Neuron (in vitro differentiated cells): Measurements from ENCODE around the gene SRPRB.

Experiments used
- H2AFZ ChIP-seq: one replicate; pipeline ENCODE4 v1.6.1; 2013; ENCODE audit warnings: low read depth, mild to moderate bottlenecking, inconsistent platforms, low read length, moderate library complexity
- H3K27me3 ChIP-seq: one replicate; pipeline ENCODE4 v1.6.1; 2013; ENCODE audit warnings: low read length; ENCODE audit not compliant: insufficient read depth
- H3K36me3 ChIP-seq: one replicate; pipeline ENCODE4 v1.6.1; 2013; ENCODE audit warnings: low read length; ENCODE audit not compliant: insufficient read depth
- H3K4me1 ChIP-seq: one replicate; pipeline ENCODE4 v1.6.1; 2013; ENCODE audit warnings: low read length; ENCODE audit not compliant: insufficient read depth
- H3K4me3 ChIP-seq: 2 replicates; pipeline ENCODE4 v1.5.1; 2013; ENCODE audit warnings: mild to moderate bottlenecking, low read length, moderate library complexity
- H3K9me3 ChIP-seq: one replicate; pipeline ENCODE4 v1.6.1; 2013; ENCODE audit warnings: low read length

Gene SRPRB

DNA sequence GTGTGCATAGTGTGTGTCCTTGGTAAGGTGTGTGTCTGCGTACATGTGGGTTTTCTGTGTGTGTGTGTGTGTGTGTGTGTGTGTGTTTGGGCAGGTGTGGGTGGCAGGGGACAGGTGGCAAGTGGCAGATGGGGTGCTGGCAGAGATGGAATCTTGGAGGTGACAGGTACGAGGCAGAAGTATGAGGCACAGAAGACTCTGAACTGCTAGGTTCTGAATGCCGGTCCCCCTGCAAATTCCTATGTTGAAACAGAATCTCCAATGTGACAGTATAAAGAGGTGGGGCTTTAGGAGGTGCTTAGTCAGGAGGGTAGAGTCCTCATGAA is 29.8 kb downstream of the SRPRB start:
- Histone ChIP-seq H2AFZ (no peak overlapping the region), H3K36me3 (no peaks in the 10 kb centered on the region), H3K9me3 (no peaks in the 10 kb centered on the region), H3K4me1 (no peaks in the 10 kb centered on the region), H3K4me3 (no peak overlapping the region), H3K27me3 (no peaks in the 10 kb centered on the region)

DNA sequence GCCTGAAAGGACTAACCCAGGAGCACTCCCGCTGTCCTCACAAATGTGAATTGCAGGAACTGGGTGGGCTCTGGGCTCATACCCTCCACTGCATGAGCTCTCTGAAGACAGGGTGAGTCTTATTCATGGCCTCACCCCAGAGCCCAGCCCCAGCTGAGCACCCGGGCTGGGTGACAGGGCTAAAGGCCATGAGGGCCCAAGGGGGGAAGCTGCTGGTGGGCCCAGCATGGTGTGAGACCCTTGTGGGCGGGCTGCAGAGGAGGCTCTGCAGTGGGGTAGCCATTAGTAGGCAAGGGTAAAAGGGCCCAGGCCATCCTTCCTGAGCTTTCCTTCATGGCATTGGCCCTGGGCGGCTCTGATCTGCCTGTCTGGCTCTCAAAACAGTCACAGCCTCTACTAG is 30.3 kb downstream of the SRPRB start:
- no peaks in the 10 kb centered on the region for H3K9me3 ChIP-seq
- no peaks in the 10 kb centered on the region for H3K27me3 ChIP-seq
- no peak overlapping the region for H3K4me3 ChIP-seq

DNA sequence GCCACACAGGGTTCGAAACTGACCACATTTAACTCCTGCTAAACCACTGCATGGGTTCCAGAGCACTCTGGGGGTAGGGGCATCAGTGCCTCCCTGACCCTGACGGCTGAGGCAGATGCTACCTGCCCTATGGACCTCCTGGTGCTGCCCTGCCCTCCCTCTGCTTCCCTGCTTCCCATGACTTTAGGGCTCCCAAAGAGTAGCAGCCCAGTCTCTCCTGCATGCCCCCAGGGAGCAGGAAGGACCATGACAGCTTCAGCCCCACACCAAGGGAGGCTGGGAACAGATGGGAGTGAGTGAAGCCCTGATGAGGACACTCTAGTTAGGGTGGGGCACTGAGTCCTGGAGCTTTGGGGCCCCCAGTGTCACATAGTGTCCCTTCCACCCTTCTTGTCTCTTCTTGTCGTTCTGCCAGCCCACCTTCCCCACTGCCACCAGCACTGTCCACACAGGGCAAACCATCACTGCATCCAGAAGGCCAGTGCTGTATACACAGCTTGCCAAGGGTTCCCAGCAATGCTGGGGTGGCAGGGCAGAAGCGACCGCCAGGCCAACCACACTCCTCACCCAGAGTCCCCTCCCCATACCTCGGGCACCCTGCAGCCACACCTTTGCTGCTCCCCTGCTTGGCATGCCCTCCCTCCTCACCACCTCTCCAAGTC is 31.0 kb downstream of the SRPRB start:
- Histone ChIP-seq H3K9me3 (no peaks in the 10 kb centered on the region), H3K36me3 (no peaks in the 10 kb centered on the region), H3K4me3 (no peak overlapping the region), H3K4me1 (no peaks in the 10 kb centered on the region), H2AFZ (no peak overlapping the region), H3K27me3 (no peaks in the 10 kb centered on the region)

More for the DNA sequence above, 30.3 kb downstream of the SRPRB start:
- no peaks in the 10 kb centered on the region for H3K36me3 ChIP-seq
- no peaks in the 10 kb centered on the region for H3K4me1 ChIP-seq
- H2AFZ ChIP-seq = no peak overlapping the region

DNA sequence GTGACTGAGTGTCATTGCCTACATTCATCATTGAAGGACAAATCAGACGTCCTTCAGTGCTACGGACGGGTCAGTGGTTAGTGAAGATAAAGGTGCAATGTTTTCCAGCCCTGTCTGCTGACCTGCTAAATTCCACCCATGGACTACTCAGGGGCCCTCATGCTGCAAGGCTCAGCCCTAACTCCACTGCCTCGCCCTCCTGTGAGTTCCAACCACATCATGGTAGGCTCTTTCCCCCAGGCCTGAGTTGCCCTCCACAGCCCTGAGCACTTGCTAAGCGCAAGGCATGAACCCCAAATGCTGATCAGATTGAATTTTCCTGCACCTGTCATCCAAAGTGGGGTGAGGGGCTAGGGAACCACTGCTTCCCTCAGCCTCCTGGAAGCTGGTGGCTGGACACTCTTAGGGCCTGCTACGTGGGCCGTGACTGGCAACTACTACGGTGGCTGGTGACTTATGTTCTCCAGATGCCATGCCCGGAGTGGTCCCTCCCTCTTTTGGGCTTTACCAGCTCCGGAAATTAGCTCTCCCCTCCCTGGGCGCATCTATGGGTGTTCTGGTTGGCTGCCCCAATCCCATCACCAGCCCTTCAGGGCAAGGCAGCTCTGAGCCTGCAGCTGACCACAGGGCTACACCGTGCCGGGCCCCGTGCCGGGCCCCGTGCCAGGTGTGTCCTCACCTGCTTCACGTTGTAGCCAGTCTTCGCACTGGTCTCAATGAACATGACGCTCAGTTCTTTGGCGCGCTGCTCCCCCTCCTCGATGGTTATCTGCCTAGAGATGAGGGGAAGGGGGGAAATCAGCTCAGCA is 32.1 kb downstream of the SRPRB start:
- Histone ChIP-seq H3K27me3 (no peaks in the 10 kb centered on the region), H3K9me3 (no peaks in the 10 kb centered on the region), H2AFZ (no peak overlapping the region), H3K4me1 (no peaks in the 10 kb centered on the region), H3K4me3 (no peak overlapping the region), H3K36me3 (no peaks in the 10 kb centered on the region)

DNA sequence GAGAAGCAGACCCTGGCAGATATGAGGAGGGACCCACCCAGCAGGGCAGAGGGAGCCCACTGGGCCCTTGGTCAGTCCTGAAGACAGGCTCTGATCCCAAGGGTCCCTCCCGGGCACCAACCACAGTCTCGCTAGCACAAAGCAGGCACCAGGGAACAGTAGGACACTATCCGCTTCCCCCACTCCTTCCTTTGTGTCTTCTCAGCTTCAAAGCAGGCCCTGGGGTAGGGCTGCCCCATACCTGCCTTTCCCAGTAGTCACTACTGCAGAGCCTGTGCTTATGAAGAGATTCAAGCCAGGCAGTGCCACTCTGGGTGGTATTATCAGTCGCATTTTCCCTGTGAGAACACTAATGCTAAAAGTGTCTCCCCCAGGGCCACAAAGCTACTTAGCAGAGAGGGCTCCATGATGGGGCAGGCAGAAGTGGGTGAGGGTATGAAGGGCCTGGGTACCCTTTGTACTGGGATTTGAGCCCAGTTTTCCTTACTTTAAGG is 32.7 kb downstream of the SRPRB start:
- H2AFZ ChIP-seq = no peak overlapping the region

DNA sequence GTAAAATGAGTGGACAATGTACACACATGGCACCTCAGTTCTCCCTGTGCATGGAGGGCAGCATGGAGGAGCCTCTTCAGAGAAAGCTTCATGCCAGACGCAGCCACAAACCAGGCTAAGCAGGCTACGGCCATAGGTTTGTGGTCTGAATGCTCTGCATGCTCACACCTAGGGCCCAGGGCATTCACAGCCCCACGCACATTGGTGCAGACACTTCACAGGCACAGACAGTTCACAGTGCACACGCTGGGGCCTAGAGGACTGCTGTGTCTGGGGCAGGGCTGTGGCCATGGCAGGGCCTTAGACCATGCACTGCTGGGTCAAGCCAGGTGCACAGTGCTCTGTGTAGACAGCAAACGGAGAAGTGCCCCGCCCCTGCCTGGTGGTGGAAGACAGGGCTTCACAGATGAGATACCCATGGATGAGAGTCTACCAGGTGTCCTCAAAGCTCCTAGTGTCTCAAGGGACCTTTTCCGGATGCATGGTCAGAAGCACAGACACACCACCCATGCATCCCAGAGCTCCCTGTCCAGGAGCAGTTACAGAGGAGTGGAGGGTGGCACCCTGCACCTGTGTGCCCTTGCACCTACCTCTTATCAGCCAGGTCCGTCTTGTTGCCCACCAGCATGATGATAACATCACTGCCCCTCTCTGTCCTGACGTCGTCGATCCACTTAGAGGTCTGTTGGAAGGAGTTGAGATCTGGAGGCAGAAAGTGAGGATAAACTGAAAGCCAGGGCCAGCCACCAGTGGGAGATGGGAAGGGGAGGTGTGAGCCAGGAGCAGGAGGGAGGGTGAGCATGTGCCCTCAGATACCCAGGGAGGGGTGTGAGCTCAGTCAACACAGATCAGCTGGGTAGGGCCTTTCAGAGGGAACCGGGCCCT is 33.5 kb downstream of the SRPRB start:
- no peaks in the 10 kb centered on the region for H3K4me1 ChIP-seq
- no peak overlapping the region for H3K4me3 ChIP-seq
- H3K36me3 ChIP-seq = no peaks in the 10 kb centered on the region
- no peak overlapping the region for H2AFZ ChIP-seq
- H3K9me3 ChIP-seq = no peaks in the 10 kb centered on the region
- H3K27me3 ChIP-seq = no peaks in the 10 kb centered on the region

More for the DNA sequence above, 32.7 kb downstream of the SRPRB start:
- Histone ChIP-seq H3K36me3 (no peaks in the 10 kb centered on the region), H3K4me3 (no peak overlapping the region), H3K27me3 (no peaks in the 10 kb centered on the region), H3K4me1 (no peaks in the 10 kb centered on the region), H3K9me3 (no peaks in the 10 kb centered on the region)

DNA sequence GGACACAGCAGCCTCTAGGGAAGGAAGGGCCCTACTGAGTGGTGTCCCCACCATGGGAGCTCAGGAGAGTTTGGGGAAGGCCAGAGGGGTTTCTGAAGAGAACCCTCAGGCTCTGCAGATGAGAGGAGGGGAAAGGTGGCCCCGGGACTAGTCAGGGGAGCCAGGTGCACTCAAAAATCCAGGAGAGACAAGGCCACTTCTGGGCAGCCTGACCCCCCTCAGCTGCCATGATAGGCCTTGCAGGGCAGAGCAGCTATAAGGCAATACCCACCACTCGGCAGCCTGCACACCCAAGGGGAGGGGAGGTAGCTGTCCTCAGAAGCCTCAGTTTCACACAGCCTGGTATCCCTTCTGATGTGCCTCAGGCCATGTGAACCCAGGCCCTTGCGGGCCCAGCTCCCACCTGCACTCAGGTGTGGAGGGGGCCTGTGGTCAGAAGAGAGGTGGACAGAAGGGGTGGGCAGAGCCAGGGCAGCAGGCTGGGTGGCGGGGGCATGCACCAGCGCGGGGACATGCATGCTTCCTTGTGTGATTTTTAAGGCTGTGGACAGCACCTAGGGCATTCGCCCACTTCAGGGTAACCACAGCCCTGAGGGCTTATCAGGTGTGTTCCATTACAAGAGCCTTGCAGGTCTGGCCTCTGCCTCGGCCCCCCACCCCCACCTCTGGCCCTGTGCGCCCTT is 34.6 kb downstream of the SRPRB start:
- Histone ChIP-seq H3K9me3 (no peaks in the 10 kb centered on the region), H2AFZ (no peak overlapping the region), H3K4me3 (no peak overlapping the region), H3K36me3 (no peaks in the 10 kb centered on the region), H3K4me1 (no peaks in the 10 kb centered on the region), H3K27me3 (no peaks in the 10 kb centered on the region)

DNA sequence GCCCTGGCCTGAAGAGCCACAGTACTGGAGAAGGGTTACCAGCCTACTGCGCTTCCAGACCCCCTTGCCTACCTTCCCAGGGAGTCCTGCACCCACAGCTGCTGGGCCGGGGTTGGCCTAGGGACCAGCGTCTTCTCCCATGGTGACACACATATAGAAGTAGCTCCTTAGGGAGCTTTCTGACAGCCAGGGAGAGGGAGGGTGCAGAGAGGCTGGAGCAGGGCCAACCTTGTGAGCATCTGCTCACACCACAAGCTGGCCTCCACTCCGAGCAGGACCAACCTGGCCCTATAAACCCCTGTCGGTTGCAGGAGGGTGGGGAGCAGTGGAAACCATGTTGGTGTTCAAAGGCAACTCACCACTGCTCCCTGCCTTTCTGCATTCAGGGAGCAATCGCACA is 35.2 kb downstream of the SRPRB start:
- Histone ChIP-seq H2AFZ (no peak overlapping the region), H3K36me3 (no peaks in the 10 kb centered on the region), H3K4me3 (no peak overlapping the region), H3K9me3 (no peaks in the 10 kb centered on the region), H3K27me3 (no peaks in the 10 kb centered on the region), H3K4me1 (no peaks in the 10 kb centered on the region)

DNA sequence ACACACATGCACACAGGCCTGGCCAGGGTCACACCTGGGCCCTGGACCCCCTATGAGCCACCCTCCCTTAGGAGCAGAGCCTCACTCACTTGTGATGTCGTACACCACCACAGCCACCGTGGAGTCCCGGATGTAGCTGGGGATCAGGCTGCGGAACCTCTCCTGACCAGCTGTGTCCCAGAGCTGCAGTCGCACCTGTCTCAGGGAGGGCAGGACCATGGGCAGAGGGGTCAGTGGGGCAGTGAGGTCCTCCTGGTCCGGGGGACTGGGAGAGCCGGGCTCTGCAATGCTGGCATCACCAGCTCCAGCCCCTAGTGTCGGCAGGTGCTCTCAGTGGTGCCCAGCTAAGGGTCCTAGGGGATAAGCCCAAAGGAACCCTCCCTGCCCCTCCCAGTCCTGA is 35.6 kb downstream of the SRPRB start:
- H2AFZ ChIP-seq = no peak overlapping the region
- H3K36me3 ChIP-seq = no peaks in the 10 kb centered on the region
- H3K4me1 ChIP-seq = no peaks in the 10 kb centered on the region
- H3K27me3 ChIP-seq = no peaks in the 10 kb centered on the region
- no peaks in the 10 kb centered on the region for H3K9me3 ChIP-seq
- no peak overlapping the region for H3K4me3 ChIP-seq

DNA sequence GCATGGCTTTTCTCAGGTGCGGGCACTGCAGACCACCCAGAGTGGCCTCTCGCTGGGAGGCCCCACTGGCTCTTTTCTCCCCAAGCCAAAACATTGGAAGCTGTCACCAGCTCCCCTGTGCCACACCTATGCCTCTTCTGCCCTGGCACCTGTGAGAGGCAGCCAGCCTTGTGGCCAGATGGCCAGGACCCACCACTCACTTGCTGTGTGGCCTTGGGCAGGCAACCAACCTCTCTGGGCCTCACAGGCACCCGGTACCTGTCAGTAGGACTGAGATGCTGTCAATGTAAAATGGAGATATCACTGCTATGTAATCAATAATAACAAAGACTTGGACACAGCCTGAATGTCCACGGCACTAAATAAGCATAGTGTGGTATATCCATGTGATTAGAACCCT is 36.5 kb downstream of the SRPRB start:
- no peaks in the 10 kb centered on the region for H3K9me3 ChIP-seq
- H2AFZ ChIP-seq = no peak overlapping the region
- no peaks in the 10 kb centered on the region for H3K27me3 ChIP-seq
- H3K4me3 ChIP-seq = no peak overlapping the region
- H3K4me1 ChIP-seq = no peaks in the 10 kb centered on the region
- H3K36me3 ChIP-seq = no peaks in the 10 kb centered on the region

DNA sequence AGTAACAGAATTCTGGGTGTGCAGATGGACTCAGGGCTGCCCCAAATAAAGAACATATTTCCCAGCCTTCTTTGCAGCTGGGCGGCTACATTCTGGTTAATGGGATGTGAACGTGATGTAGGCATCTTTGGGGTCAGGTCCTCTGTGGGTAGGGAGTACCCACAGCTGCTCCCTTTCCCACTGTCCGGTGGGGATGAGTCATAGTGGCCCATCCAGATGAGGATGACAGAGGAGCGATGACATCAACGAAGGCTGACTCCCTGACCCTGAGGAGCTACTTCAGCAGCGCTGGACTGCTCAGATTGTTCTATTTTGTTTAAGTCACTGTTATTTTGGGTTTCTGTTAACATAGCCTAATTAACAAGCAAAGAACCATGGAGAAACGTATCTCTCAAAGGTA is 38.0 kb downstream of the SRPRB start:
- H3K36me3 ChIP-seq = no peaks in the 10 kb centered on the region
- no peak overlapping the region for H3K4me3 ChIP-seq
- H3K4me1 ChIP-seq = no peaks in the 10 kb centered on the region
- H3K9me3 ChIP-seq = no peaks in the 10 kb centered on the region
- H3K27me3 ChIP-seq = no peaks in the 10 kb centered on the region
- H2AFZ ChIP-seq = no peak overlapping the region

DNA sequence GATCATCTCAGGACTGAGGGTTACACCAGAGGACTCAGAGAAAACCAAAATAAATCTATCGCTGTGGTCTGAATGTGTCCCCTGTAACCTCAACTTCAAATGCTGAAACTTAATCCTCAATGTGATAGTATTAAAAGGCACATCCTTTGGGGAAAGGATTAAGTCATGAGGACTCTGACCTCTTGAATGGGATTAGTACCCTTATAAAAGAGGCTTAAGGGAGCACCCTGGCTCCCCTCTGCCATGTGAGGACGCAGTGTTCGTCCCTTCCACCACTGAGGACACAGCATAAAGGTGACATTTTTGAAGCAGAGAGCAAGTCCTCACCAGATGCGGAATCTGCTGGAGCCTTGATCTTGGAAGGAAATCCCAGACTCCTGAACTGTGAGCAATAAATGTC is 39.5 kb downstream of the SRPRB start:
- Histone ChIP-seq H3K9me3 (no peaks in the 10 kb centered on the region), H3K27me3 (no peaks in the 10 kb centered on the region), H2AFZ (no peak overlapping the region), H3K4me3 (no peak overlapping the region), H3K4me1 (no peaks in the 10 kb centered on the region), H3K36me3 (no peaks in the 10 kb centered on the region)
